Esophagus (tissue), 2 donors: ENCODE results near the gene PRTFDC1. TPM values are rescaled to one million over a fixed set of nuclear protein-coding genes. Genes with fewer than 3 reads are reported as not detected.

Experiments used
- H3K27ac ChIP-seq, 2 donors: one replicate each; pipeline ENCODE4 v1.5.1; 2013; ENCODE audit warnings: low read depth in 2 of 2, mild to moderate bottlenecking in 2 of 2, inconsistent platforms in 1 of 2, low read length in 1 of 2, moderate library complexity in 1 of 2
- H3K27me3 ChIP-seq, 2 donors: one replicate each; pipeline ENCODE4 v1.6.1; 2013; ENCODE audit warnings: low read length in 2 of 2, control low read depth in 1 of 2, mild to moderate bottlenecking in 1 of 2; ENCODE audit not compliant: insufficient read depth in 2 of 2, control insufficient read depth in 1 of 2
- H3K36me3 ChIP-seq, 2 donors: one replicate each; pipeline ENCODE4 v1.6.1; 2013; ENCODE audit warnings: low read length in 1 of 2; ENCODE audit not compliant: control insufficient read depth in 2 of 2, insufficient read depth in 2 of 2
- H3K4me1 ChIP-seq, 2 donors: one replicate each; pipeline ENCODE4 v1.6.1; 2013; ENCODE audit warnings: low read length in 1 of 2; ENCODE audit not compliant: control insufficient read depth in 2 of 2, insufficient read depth in 2 of 2
- H3K4me3 ChIP-seq, 2 donors: one replicate each; pipeline ENCODE4 v1.5.1; 2013; ENCODE audit warnings: low read length in 2 of 2, mild to moderate bottlenecking in 2 of 2, low read depth in 1 of 2, moderate library complexity in 1 of 2
- H3K9me3 ChIP-seq, 2 donors: one replicate each; pipeline ENCODE4 v1.6.1; 2013; ENCODE audit warnings: mild to moderate bottlenecking in 2 of 2, low read depth in 1 of 2, low read length in 1 of 2, moderate library complexity in 1 of 2; ENCODE audit not compliant: control insufficient read depth in 2 of 2, insufficient read depth in 1 of 2
- WGBS, 2 donors: extraction: QIAGEN DNeasy Blood & Tissue Kit; methylation state at CpG; one replicate each; pipeline ENCODE4 v1.1.7; 2013; 5-methylcytosine and 5-hydroxymethylcytosine counted together
- polyA plus RNA-seq, 2 donors: library from polyadenylated mRNA; stranded (reverse); fragments of 200-250 nt; gene quantifications; one replicate each; pipeline ENCODE4 v1.2.3, GENCODE V29; 2013
- donor health status: healthy with polysubstance abuse.
- donor health status: Bipolar disorder and iron deficiency.

Gene PRTFDC1
- 1 to 10 TPM in 1 of 2 donors, under 1 TPM in 1; 0.98 to 1.0 TPM for polyA plus RNA-seq

GRCh38 chr10:24952143-24952706 lies at the start of gene PRTFDC1:
Gene PRTFDC1, minus strand, starts transcription at chr10:24952606. Its CDS starts 31 bp downstream, at chr10:24952575.
- 1 to 2% methylated on average over 48 to 56 of the region's 56 CpGs for WGBS, 2 donors
- peak within 1 kb of the TSS; percentile 40 to 80 for H3K27ac ChIP-seq
- no peaks in the 10 kb centered on the region for H3K9me3 ChIP-seq
- H3K27me3 ChIP-seq, result no peaks in the 10 kb centered on the region
- no peaks in the 10 kb centered on the region for H3K4me1 ChIP-seq
- no peaks in the 10 kb centered on the region for H3K36me3 ChIP-seq
- peak within 1 kb of the TSS; percentile 52 to 59 for H3K4me3 ChIP-seq

- Histone ChIP-seq H3K4me3 (no peak overlapping the region), H3K4me1 (no peaks in the 10 kb centered on the region), H3K9me3 (no peaks in the 10 kb centered on the region), H3K27ac (no peak overlapping the region), H3K27me3 (no peaks in the 10 kb centered on the region), H3K36me3 (no peaks in the 10 kb centered on the region)
- WGBS, 2 donors, result 82 to 88% methylated on average over 3 of the region's 3 CpGs
Observed at GRCh38 chr10:24998044-24998443, 45.6 kb upstream of the PRTFDC1 start.

GRCh38 chr10:24995072-24995471 lies 42.7 kb upstream of the PRTFDC1 start:
- no peaks in the 10 kb centered on the region for H3K27me3 ChIP-seq
- H3K36me3 ChIP-seq, result no peaks in the 10 kb centered on the region
- H3K27ac ChIP-seq, result no peak overlapping the region
- H3K4me1 ChIP-seq, result no peaks in the 10 kb centered on the region
- H3K9me3 ChIP-seq, result no peaks in the 10 kb centered on the region
- no peak overlapping the region for H3K4me3 ChIP-seq

- no peaks in the 10 kb centered on the region for H3K9me3 ChIP-seq
- H3K36me3 ChIP-seq, result no peaks in the 10 kb centered on the region
- 91 to 94% methylated on average over 1 of the region's 1 CpG for WGBS, 2 donors
- no peak overlapping the region for H3K4me3 ChIP-seq
- no peaks in the 10 kb centered on the region for H3K27me3 ChIP-seq
- H3K4me1 ChIP-seq, result no peaks in the 10 kb centered on the region
- H3K27ac ChIP-seq, result no peak overlapping the region
Observed at GRCh38 chr10:24993237-24993958, 41.0 kb upstream of the PRTFDC1 start.

- Histone ChIP-seq H3K4me1 (no peaks in the 10 kb centered on the region), H3K36me3 (no peaks in the 10 kb centered on the region), H3K27me3 (no peaks in the 10 kb centered on the region), H3K4me3 (no peak overlapping the region), H3K9me3 (no peaks in the 10 kb centered on the region), H3K27ac (no peak overlapping the region)
- 77 to 80% methylated on average over 3 of the region's 3 CpGs for WGBS, 2 donors
Observed at GRCh38 chr10:24992512-24993133, 40.2 kb upstream of the PRTFDC1 start.

- no peaks in the 10 kb centered on the region for H3K9me3 ChIP-seq
- no peaks in the 10 kb centered on the region for H3K36me3 ChIP-seq
- H3K4me3 ChIP-seq, result no peak overlapping the region
- 90 to 92% methylated on average over 13 of the region's 13 CpGs for WGBS, 2 donors
- H3K27ac ChIP-seq, result no peak overlapping the region
- no peaks in the 10 kb centered on the region for H3K27me3 ChIP-seq
- H3K4me1 ChIP-seq, result no peaks in the 10 kb centered on the region
Observed at GRCh38 chr10:24991298-24991697, 38.9 kb upstream of the PRTFDC1 start.

GRCh38 chr10:24989867-24990266 lies 37.5 kb upstream of the PRTFDC1 start:
- Histone ChIP-seq H3K27ac (no peak overlapping the region), H3K36me3 (no peaks in the 10 kb centered on the region), H3K27me3 (no peaks in the 10 kb centered on the region), H3K4me3 (no peak overlapping the region), H3K9me3 (no peaks in the 10 kb centered on the region), H3K4me1 (no peaks in the 10 kb centered on the region)
- 12 to 13% methylated on average over 1 of the region's 1 CpG for WGBS, 2 donors

- H3K27me3 ChIP-seq, result no peaks in the 10 kb centered on the region
- no peaks in the 10 kb centered on the region for H3K9me3 ChIP-seq
- H3K27ac ChIP-seq, result no peak overlapping the region
- H3K36me3 ChIP-seq, result no peaks in the 10 kb centered on the region
- WGBS, 2 donors, result 69 to 79% methylated on average over 12 of the region's 12 CpGs
- H3K4me1 ChIP-seq, result no peaks in the 10 kb centered on the region
- H3K4me3 ChIP-seq, result no peak overlapping the region
Observed at GRCh38 chr10:24988831-24989640, 36.6 kb upstream of the PRTFDC1 start.

- H3K27me3 ChIP-seq, result no peaks in the 10 kb centered on the region
- H3K27ac ChIP-seq, result no peak overlapping the region
- no peak overlapping the region for H3K4me3 ChIP-seq
- no peaks in the 10 kb centered on the region for H3K36me3 ChIP-seq
- 55 to 71% methylated on average over 3 of the region's 3 CpGs for WGBS, 2 donors
- H3K9me3 ChIP-seq, result no peaks in the 10 kb centered on the region
- no peaks in the 10 kb centered on the region for H3K4me1 ChIP-seq
Observed at GRCh38 chr10:24984906-24985305, 32.5 kb upstream of the PRTFDC1 start.
